ENCODE data around the gene HTRA3.
A peak's percentile ranks its signal among the peaks of the same experiment; 100 is the strongest.

Gene HTRA3

DNA sequence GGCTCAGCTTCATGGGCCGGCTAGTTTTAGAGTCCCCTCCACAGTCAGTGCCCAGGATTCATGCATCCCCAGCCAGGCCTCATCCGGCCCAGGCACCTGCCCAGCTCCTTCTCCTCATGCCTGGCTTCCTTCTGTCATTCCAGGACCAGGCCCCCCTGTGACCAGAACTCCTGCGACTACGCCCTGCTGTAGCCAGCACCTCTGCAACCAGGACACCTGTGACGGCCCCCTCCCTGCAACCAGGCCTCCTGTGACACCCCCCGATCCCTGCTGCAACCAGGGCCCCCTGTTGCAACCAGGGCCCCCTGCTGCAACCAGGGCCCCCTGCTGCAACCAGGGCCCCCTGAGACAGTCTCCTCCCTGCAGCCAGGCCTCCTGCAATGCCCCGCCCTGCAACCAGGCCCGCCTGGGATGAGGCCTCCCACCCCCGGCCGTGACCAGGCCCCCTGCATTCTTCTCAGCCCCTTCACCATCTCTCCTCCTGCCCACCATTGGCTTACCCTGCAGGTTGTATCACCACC is 46.8 kb downstream of the HTRA3 start:
- DNase-seq: peak; percentile 17

DNA sequence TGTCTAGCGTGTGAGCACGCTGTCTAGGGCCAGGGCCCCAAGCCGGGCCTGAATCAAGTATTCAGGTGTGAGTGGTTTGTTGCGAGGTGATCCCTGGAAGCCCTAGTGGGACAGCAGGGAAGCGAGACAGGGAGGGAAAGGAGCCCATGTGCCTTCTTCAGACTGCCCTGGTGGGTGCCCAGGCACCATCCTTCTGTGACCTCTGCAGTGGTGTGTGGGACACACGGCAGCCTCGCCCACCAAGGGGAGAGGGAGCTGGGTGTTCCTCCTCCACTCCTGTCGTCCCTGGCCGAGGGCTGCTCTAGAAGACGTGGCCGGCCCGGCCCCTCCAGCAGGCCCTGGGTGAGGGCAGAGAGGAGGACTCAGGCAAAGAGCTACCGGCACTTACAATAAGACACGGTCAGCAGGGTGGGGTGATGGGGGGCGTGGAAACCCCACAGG is 47.4 kb downstream of the HTRA3 start:
- no peak for DNase-seq

DNA sequence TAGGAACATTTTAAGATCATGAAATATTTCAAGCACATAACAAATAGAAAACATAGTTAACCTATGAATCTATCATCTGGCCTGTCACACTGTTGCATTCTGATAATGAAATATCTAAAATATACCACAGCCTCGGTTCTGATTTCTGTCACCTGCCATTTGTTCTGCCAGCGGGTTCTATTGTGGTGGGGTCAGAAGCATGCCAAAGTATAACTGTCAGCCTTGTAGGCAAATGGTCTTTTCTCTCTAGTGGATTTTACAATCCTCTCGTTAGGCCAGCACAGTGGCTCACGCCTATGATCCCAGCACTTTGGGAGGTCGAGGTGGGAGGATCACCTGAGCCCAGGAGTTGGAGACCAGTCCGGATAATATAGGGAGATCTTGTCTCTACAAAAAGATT is 47.9 kb downstream of the HTRA3 start:
- DNase-seq: no peak

DNA sequence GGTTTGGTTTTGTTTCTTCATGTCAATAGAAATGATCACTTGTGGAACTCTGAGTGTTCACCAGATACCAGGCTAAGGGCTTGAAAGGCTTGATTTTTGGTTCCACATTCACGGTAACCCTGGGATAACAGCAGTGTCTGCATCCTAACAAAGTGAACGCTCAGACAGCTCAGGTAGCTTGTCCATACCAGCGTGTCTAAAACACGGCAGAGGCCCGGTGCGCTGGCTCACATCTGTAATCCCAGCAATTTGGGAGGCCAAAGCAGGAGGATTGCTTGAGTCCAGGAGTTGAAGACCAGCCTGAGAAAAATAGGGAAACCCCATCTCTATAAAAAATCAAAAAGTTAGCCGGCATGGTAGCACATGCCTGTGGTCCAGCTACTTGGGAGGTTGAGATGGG is 49.0 kb downstream of the HTRA3 start:
- DNase-seq: no peak

DNA sequence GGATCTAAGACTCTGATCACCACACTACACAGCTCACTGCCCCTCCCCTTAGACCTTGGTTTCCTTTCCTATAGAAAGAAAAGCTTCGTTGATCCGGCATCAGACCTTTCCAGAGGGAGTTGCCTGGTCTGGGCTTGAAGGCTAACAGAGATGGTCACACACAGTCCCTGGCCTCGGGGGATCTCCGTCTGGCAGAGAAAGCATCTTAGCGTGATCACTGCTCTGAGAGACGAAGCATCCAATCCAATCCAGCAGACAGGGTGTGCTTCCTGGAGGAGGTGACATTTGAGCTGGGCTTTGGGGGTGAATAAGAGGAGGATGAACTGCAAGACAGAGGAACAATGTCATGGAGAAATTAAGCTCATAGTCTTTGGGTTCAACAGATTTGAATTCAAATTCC is 49.5 kb downstream of the HTRA3 start:
- DNase-seq: no peak

DNA sequence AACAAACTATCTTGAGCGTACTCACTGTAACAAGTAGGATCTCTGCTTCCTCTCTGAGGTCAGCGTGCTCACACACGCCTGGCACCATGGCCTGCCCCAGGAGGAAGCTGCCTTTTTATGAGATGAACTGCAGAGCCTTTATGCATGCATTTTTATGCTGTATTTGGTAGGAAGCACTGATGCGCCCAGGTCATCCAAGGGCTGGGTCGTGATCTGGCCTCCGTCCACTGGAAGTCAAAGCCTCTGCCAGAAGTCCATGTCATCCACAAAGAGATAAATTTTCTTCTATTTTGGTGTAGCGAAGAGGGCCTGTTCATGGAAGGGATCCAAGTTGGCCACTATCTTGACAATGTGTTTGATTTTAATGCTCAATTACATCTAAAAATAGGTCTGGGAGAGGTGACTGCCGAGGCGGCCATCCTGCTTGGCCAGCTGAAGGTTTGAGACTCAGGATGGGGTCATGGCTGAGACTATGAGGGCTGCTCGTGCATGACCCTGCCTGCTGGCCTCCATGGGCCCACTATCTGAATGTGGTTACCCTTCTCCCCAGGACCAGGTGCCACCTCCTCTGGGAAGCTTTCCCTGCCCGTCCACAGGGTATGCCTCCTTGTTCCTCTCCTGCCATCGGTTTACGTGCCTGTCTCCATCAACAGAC is 50.3 kb downstream of the HTRA3 start:
- DNase-seq: no peak

DNA sequence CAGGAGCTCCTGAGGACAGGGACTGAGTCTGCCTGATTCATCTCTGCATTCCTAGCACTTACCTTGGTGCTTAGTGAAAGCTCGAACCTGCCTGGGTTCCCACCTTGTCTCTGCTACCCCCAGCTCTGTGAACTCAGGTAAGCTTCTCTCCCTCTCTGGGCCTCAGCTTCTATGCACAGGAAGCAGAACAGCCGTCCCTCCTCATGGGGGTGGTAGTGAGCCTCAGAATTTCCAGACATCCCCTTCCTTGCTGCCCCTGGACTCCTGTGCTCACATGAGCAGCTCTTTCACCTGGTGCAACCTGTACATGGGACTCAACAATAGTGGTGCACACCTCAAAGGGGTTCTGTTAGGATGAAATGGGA is 50.8 kb downstream of the HTRA3 start:
- DNase-seq: no peak

DNA sequence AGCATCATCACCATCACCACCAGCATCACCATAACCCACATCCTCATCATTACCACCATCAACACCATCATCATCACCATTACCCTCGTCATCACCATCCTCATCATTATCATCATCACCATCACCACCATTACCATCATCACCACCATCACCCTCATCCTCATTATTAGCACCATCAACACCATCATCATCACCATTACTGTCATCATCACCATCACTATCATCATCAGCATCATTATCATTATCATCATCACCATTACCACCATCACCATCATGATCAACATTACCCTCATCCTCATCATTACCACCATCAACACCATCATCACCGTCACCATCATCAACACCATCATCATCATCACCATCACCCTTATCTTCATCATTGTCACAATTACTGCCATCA is 51.7 kb downstream of the HTRA3 start:
- DNase-seq: no peak

DNA sequence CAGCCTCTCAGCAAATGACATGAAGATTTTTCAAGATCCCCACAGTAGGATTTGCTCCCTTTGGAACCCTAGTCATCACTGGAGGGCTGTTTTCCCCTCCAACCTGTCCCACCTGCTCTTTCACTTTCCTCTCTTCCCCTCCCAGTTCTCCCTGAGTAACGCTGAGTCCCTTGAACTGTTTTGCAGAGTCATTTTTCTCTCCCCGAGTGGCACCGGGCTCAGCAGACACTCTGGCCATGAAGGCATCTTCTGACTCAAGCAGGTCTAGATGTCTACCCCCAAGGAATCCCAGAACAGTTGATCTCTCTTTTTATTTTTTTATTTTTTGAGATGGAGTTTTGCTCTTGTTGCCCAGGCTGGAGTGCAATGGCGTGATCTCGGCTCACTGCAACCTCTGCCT is 52.2 kb downstream of the HTRA3 start:
- no peak for DNase-seq

DNA sequence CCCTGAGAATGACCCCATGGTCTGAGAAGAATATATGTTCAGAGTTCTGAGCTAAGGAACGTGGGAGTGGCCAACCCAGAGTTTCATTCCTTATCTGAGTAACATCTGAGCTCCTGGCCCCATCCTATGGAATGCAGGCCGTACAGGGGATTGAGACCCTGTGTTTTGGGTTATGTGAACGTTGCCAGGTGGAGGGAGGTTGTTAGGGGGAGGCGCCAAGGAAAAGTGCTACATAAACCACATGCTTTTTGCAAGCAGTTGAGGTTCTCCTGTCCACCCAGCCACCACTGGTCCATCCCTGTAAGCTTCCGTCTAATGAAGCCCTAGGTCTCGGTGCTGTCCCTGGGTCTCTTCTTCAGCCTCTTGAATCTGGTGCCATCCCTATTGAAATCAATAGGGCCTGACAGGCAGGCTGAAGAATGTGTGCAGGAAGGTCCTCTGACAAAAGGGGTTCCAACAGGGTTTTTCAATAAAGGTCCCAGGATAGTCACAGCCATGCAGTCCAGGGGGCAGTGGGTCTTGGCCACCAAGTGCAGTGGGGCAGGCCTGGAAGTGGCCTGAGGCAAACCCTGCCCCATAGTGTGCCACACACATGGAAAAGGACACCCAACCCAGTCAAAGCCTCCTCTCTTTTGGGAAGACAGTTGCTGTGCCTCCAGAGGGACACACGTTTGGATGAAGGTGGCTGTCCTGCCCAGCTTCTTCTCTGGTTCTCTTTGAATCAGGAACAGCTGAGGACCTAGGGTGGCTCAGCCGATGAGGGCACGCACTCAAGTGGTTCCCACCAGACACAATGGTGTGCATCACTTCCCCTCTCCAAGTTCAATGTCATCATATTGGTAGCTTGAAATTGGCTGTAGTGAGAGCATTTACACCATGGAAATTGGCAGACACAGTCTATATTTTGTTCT is 53.5 kb downstream of the HTRA3 start:
- DNase-seq: no peak

DNA sequence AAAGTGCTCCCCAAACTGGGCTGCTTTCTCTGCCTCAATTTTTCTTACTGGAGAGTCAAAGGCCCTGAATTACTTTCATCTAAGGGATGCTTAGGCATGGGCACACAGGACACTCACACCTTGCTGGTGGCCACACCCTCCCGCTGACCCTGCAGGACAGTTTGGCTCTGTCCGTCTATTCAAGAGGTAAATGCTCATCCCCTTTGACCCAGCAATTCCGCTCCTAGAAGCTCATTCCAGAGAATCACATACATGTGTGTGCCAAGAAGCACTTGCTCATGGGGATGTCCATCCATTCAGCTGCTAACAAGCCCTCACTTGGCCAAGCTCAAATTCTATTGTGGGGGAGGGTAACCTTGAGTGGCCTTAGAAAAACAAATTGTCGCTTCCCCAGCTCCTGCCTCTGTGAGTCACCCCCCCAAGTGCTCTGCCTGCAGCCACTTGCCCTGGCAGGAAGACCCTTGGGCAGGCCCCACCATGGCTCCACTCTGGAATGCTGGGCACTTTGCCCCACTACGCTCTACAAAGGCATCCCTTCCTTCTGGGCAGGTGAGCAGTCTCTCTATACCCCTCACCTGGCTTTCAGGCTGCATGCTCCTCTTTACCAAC is 54.5 kb downstream of the HTRA3 start:
- no peak for DNase-seq

DNA sequence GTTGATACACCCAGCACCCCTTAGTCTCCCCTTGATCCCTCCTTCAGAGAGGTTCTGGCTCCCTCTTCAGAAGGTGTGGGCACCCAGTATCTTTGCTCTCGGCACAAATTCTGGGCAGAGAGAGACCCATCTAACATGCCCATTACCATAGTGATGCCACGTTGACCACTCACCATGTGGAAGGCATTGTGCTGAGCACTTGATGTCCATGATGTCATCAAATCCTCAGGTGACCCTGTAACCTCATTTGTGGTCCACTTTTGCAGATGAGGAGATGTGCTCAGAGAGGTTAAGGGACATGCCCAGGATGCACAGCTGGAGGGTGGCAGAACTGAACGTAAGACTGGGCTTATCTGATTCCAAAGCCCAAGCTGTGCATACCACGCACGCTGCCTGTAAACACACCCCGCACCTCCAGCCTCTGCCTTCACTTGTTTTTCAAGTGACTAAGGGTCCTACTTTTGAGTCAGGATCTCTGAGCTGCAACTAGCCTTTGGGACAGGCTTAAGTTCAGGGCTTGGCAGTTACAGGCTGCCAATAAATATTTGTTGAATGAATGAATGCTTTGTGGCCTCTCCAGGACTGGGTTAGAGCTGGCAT is 55.2 kb downstream of the HTRA3 start:
- DNase-seq: no peak

DNA sequence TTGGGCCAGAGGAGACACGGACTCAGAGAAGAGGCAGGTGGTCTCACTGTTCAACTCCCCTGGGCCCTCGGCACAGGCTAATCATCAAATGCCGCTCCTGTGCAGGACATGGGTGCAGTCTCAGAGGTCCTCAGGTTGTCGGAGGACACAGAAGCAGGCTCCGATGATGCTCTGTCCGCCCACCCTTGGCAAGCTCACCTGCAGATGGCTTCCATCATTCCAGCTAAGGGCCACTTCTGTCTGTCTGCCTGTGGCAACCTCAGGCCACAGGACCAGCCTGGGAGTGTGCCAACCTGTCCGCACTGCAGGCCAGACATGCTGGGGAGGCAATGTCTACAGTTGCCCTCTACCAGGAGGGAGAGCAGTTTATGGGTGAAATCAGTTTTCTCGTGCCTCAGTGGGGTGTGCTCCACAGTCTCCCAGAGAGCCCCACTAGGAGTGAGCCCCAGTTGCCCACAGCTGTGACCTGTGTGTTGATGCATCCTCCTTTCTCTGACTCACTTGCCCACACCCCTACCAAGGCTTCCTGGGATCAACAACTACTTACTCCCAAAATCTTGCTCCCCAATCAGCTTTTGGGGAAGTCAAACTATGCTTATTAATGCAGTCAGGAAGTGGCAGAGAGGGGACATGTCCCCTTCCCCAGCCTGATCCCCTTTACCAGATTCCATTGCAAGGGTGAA is 55.9 kb downstream of the HTRA3 start:
- no peak for DNase-seq

DNA sequence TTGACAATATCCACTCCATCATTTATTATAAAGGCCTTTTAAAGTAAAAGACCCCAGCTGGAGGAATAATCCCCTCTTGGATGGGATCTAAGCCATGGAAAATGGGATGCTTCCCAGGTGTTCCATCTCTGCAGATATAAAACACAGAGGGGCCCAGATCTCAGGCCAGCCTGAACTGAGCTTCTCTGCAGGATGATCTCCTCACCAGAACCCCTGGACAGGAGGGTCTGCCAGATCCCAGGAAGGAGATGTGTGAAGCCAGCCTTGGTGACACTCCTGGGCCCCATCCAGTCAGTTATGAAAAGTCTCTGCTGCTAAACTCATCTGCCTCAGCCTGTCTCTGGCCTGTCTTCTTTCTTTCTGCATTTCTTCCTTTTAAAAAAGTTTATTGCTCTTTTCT is 56.7 kb downstream of the HTRA3 start:
- DNase-seq: no peak

DNA sequence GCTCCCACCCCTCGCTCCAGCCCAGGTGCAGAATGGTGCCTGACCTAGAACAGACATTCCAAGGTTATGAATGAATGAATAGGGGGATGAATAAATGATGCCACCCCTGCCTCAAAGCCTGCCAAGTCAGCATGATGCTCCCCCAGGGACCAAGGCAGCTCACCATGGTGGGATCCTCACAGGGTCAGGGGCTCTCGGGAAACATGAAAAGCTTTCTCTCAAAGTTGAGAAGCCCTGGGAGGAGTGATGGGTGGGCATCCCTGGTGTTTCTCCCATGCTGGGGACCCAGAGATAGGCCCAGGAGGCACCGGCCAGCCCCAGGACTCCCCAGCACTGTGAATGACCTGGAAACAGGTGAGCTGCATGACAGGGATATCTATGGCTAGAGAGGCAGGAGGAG is 58.9 kb downstream of the HTRA3 start:
- DNase-seq: no peak

DNA sequence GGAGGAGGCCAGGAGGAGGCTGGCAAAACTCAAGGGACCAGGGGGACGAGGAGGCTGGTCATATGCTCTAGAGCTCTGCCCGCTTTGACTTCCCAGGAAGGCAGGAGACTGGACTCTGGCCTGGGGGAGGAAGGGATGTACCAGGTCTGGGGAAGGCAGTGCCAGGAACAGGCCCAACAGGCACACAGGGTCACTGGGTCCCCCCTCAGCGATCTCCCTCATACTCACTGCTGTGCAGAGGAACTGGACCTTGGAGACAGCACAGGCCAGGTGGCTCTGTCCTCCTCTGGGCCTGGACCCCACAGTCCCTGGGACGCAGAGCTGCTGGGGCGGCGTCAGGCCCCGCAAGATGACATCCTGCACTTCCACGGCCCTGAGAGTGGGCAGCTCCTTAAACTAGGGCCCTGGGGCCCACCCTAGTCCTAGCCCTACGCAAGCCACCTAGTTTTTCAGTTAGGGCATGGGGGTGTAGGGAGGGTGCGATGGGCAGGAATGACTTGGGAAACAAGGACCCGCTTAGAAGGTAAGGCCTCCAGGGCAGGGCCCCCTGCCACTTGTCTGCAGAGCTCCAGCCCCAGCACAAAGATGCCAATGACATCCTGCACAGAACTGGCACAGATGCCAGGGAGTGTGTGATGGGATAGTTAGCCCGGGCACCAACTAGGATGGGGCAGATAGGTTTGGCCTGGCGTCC is 59.5 kb downstream of the HTRA3 start:
- DNase-seq: no peak

DNA sequence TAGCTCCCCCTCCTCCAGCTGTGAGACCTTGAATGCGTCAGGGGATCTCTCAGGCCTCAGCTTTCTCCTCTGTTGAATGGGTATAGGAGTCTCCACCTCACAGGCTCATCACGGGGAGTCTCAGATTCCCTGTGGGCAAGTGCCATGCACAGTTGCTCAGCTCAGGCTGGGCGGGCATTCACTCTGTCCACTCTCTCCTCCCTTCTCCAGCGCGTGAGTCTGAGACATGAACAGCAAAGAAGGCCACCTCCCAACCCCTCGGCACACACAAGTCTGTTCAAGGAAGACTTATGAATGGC is 60.0 kb downstream of the HTRA3 start:
- no peak for DNase-seq

DNA sequence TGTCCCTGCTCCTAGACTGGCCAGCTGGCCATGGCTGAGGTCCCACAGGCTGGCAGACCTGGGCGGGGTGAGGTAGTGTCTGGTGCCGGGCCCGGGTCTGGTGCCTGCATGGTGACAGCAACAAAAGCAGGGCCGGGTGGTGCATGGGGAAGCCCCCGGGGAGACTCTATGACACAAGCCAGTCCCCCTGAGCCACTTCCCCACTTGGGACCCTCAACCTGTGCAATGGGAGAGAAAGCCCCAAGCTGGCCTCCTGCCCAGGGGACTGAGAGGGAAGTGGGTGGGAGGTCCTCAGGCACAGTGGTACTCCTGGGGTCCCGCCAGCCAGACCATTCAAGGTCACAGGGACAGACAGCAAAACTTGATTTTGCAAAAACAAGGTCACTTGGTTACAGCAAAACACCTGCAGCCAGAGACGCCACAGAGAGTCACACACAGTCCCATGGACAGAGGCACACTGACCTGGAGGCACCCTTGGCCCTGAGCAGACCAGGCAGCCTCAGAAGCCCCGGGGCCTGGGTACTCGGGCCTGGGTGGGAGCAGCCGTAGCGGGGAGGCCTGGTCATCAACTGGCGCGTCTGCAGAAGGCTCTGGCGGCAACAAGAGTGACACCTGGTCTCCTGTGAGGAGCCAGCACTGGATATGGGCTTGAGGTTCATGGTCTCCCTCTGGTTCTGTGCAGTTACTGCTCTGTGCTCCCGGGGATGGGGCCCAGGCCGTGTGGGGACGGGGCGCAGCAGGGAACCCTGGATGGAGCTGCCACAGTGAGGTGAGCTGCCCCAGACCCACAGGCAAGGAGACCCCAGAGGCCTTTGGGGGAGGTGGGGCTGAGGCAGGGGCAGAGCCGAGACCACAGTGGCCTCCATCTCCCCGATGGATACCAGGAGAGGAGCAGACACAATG is 60.6 kb downstream of the HTRA3 start:
- no peak for DNase-seq

DNA sequence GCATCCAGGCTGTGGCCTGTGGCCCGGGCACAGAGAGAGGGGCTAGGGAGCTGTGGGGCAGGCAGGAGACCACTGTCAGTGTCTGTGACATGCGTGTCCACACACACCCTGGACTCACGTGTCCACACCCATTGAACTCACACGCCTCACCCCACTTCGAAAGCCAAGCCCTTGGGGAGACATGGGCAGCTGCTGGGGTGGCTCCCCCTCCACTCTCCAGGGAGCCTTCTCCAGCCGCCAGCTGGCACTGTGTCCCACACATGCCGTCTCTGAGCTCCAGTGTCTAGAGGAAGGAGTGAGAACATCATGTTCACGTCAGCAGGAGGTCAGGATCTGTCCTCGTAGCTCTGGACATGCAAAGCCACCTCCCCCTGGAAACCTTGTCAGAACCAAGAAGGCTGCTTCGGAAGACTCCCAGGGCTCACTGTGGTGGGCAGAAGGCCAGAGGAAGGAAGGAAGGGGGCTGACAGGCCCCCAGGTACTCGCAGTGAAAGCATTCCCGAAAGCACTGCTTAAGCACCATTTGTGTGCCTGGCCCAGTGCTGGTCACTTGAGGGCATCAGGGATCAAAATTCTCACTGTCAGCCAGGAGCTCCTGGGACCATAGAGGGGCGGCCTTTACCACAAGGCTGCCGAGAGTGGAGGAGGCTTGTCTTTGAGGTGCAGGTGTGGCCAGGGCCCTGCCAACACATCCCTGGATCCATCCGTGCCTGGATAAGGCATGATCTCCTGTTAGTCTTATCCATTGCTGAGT is 61.4 kb downstream of the HTRA3 start:
- no peak for DNase-seq

DNA sequence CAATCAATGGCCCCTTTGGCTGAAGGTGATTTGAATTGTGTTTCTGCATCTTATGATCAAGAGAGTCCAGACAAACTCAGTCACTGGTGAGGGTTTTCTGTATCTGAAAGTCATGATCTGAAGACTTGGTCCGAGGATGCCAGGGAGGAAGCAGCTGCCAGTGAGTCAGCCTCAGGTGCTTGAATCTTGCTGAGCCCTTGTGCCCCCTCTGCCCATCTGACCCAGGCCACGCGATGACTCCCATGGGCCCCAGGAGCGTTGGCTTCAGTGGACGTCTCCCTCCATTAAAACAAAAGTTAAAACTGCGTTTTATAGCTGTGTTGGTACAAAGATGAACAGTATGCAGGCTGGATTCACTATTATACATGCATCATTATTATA is 62.0 kb downstream of the HTRA3 start:
- no peak for DNase-seq

Measured in DMS79 treated with DMSO at 0.1 percent for 48 hours (cell line).